Right atrium auricular region (tissue), 2 donors: ENCODE measurements around the gene CERS6. TPM values are rescaled to one million over a fixed set of nuclear protein-coding genes. Genes with fewer than 3 reads are reported as not detected.

ENCODE experiments used
- DNase-seq: peaks from one replicate; pipeline ENCODE4 v3.0.0-alpha.2; 2019; ENCODE audit warnings: low spot score
- H3K27ac ChIP-seq, 2 donors: fragments of 200-600 bp; sonication (generic); 1 replicate in 1 of 2; 2 replicates in 1 of 2; pipeline ENCODE4 v1.5.1; 2016 to 2019
- H3K27me3 ChIP-seq, 2 donors: fragments of 200-600 bp; sonication (generic); one replicate each; pipeline versions ENCODE4 v1.5.1 to v1.6.0; 2017 to 2019
- H3K36me3 ChIP-seq: fragments of 200-600 bp; sonication (generic); one replicate; pipeline ENCODE4 v1.5.1; 2016
- H3K4me1 ChIP-seq, 2 donors: fragments of 200-600 bp; sonication (generic); one replicate each; pipeline versions ENCODE4 v1.5.1 to v1.6.0; 2017 to 2019
- H3K4me3 ChIP-seq, 2 donors: fragments of 200-600 bp; sonication (generic); 1 replicate in 1 of 2; 2 replicates in 1 of 2; pipeline ENCODE4 v1.5.1; 2017 to 2019; ENCODE audit warnings: mild to moderate bottlenecking in 1 of 2, moderate library complexity in 1 of 2
- H3K9me3 ChIP-seq, 2 donors: fragments of 200-600 bp; sonication (generic); one replicate each; pipeline ENCODE4 v1.5.1; 2019
- CTCF ChIP-seq, 2 donors: fragments of 200-600 bp; sonication (generic); IDR thresholded peaks; one replicate each; pipeline ENCODE4 v1.5.1; 2019; ENCODE audit warnings: antibody characterized with exemption in 2 of 2
- total RNA-seq, 2 donors: library from RNA; depleted of rRNA; stranded (reverse); fragments of >200 nt; gene quantifications; one replicate each; pipeline ENCODE4 v1.1.0, GENCODE V29; 2016

Gene CERS6
- total RNA-seq, 2 donors from 2014 or later, result 59.4 to 74.5 TPM

- Histone ChIP-seq H3K4me3 (no peak overlapping the region), H3K27me3 (no peaks in the 10 kb centered on the region), H3K4me1 (peaks cover 0 to 26% of the 10 kb centered on the region in 2 donors), H3K36me3 (no peaks in the 10 kb centered on the region), H3K27ac (no peak overlapping the region), H3K9me3 (no peaks in the 10 kb centered on the region)
- no peak for TF ChIP-seq CTCF (IDR thresholded peaks at IDR 0.05)
- DNase-seq, result no peak
Measured at GRCh38 chr2:168798888-168799410, 342.9 kb downstream of the CERS6 start.

GRCh38 chr2:168801471-168801870 lies 345.4 kb downstream of the CERS6 start:
- Histone ChIP-seq H3K36me3 (no peaks in the 10 kb centered on the region), H3K27me3 (no peaks in the 10 kb centered on the region), H3K27ac (peak overlapping the region; percentile 42 to 66), H3K4me1 (peaks cover 0 to 23% of the 10 kb centered on the region in 2 donors), H3K9me3 (no peaks in the 10 kb centered on the region), H3K4me3 (no peak overlapping the region)
- no peak for TF ChIP-seq CTCF (IDR thresholded peaks at IDR 0.05)
- DNase-seq, result no peak

GRCh38 chr2:168801961-168802858 lies 346.1 kb downstream of the CERS6 start, which contains the start of gene NOSTRIN:
TSS of gene NOSTRIN (plus strand) at chr2:168802637. CDS start at chr2:168802647, 10 bp downstream.
- TF ChIP-seq CTCF (IDR thresholded peaks at IDR 0.05), result no peak
- peak; percentile 83 for DNase-seq
- Histone ChIP-seq H3K36me3 (no peaks in the 10 kb centered on the region), H3K27me3 (no peaks in the 10 kb centered on the region), H3K4me1 (peaks cover 0 to 23% of the 10 kb centered on the region in 2 donors), H3K4me3 (peak within 1 kb of the TSS; percentile 30 to 34), H3K9me3 (no peaks in the 10 kb centered on the region), H3K27ac (peak within 1 kb of the TSS; percentile 42 to 66)

GRCh38 chr2:168802859-168803725 lies 347.0 kb downstream of the CERS6 start:
- H3K27ac ChIP-seq, result peak overlapping the region; percentile 29 to 66
- H3K4me3 ChIP-seq, result peak overlapping the region; percentile 30 to 34
- H3K4me1 ChIP-seq, result peaks cover 0 to 23% of the 10 kb centered on the region in 2 donors
- no peaks in the 10 kb centered on the region for H3K36me3 ChIP-seq
- no peaks in the 10 kb centered on the region for H3K9me3 ChIP-seq
- DNase-seq, result no peak
- no peaks in the 10 kb centered on the region for H3K27me3 ChIP-seq
- no peak for TF ChIP-seq CTCF (IDR thresholded peaks at IDR 0.05)

- Histone ChIP-seq H3K4me1 (peaks cover 0 to 14% of the 10 kb centered on the region in 2 donors), H3K9me3 (no peaks in the 10 kb centered on the region), H3K36me3 (no peaks in the 10 kb centered on the region), H3K27me3 (no peaks in the 10 kb centered on the region), H3K27ac (peak overlapping the region in 1 of 2 donors; percentile 66), H3K4me3 (peak overlapping the region in 1 of 2 donors; percentile 34)
- no peak for DNase-seq
- no peak for TF ChIP-seq CTCF (IDR thresholded peaks at IDR 0.05)
Measured at GRCh38 chr2:168804214-168804613, 348.1 kb downstream of the CERS6 start.
